GM10266 (cell line): ENCODE data around the gene EDA2R.

ENCODE experiments used
- DNase-seq: peaks from one replicate; pipeline ENCODE4 v3.0.0; 2012; ENCODE audit errors: extremely low spot score
- CTCF ChIP-seq: IDR thresholded peaks from 2 replicates; pipeline ENCODE4 v1.5.1; 2012; ENCODE audit warnings: mild to moderate bottlenecking, low read depth; ENCODE audit not compliant: control insufficient read depth, insufficient read depth; ENCODE audit errors: missing control alignments

EDA2R gene

GRCh38 chrX:66632981-66633380 lies 5.9 kb downstream of the EDA2R start:
- no peak for TF ChIP-seq CTCF
- DNase-seq, result no peak

GRCh38 chrX:66632473-66632872 lies 6.4 kb downstream of the EDA2R start:
- no peak for DNase-seq
- TF ChIP-seq CTCF, result no peak

- no peak for TF ChIP-seq CTCF
- DNase-seq, result no peak
These were observed 13.4 kb downstream of the EDA2R start for GRCh38 chrX:66625525-66625924.

- DNase-seq, result no peak
- TF ChIP-seq CTCF, result no peak
These were observed 16.7 kb downstream of the EDA2R start for GRCh38 chrX:66622209-66622608.

GRCh38 chrX:66616944-66617343 lies 21.9 kb downstream of the EDA2R start:
- TF ChIP-seq CTCF, result no peak
- DNase-seq, result no peak

- TF ChIP-seq CTCF, result no peak
- DNase-seq, result no peak
These were observed 36.4 kb downstream of the EDA2R start for GRCh38 chrX:66602381-66602938.

GRCh38 chrX:66601522-66601921 lies 37.4 kb downstream of the EDA2R start:
- TF ChIP-seq CTCF, result no peak
- no peak for DNase-seq
